ENCODE measurements around the gene KCNQ2.
"Not testable (repeated sequence)": the region's sequence is repeated elsewhere in the genome, so short reads cannot be mapped to it uniquely, and the experiment has no call there.

The KCNQ2 gene

DNA sequence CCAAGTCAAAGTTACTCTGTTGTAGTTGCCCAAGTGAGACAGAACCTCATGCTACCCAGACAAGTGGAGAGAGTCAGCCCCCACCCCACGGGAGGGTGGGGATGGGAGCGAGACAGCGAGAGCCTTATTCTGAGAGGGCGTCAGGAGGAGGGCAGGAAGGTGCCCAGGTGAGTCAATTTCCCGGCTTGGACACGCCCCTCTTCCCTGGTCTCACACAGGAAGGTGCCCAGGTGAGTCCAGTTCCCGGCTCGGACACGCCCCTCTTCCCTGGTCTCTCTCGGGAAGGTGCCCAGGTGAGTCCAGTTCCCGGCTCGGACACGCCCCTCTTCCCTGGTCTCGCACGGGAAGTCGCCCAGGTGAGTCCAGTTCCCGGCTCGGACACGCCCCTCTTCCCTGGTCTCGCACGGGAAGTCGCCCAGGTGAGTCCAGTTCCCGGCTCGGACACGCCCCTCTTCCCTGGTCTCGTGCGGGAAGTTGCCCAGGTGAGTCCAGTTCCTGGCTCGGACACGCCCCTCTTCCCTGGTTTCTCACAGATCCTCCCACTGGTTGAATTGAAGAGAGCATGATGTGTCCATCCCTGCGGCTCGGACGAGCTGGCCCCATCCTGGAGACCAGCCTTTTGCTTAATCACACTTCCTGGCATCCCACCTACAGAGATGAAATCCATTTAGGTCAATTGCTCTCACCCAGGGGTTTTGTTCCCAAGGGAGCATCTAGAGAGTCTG is 7.4 kb upstream of the KCNQ2 start:
- H3K4me3 ChIP-seq (ENCODE audit: low read length); H3K36me3 ChIP-seq (ENCODE audit: insufficient read depth, low read length); H3K9me3 ChIP-seq (ENCODE audit: low read length); H2AFZ ChIP-seq (ENCODE audit: low read depth, low read length); H3K4me1 ChIP-seq (ENCODE audit: insufficient read depth, low read length): not testable (repeated sequence)
- peaks cover 27% of the 10 kb centered on the region for H3K27me3 ChIP-seq (ENCODE audit: insufficient read depth, low read length)

DNA sequence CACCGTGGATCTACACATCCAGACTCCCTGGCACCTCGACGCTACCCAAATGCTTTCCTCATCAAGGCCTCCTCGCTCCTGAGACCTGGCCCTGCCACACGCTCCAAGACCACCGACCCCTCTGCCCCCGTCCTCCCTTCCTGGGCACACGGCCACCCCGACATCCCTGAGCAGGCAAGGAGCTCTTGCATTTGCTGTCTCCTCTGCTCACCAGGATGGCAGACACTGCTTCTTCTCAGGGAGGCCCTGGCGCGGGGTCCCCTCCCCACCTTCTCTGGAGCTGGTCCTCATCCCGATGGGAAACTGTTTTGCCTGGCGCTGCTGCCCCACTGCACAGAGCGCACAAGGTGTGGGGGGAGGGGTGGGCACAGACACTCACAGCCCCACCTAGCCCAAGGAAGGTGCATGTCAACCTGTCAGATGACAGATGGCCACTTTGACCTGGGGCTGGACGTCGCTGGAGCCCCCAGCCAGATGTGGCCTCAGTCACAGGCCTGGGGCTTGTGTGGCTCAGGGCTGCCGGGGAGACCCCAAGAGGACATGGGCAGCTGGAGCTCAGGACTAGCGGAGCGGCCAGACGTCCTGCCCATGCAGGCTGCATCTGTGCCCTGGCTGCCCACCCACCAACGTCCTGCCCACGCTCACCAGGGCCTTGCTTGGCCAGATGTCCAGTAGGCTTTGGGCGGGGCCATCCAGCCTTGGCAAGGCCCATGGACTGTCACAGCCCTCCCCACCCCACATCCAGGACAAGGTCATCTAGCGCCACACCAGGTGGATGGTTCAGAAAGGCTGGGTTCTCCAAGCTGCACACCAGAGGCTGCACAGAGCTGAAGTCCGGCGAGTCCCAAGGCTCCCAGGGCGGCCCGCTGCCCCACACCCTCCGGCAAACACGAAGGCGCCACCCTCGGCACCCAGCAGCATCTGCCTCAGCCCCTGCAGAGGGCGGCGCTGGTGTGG is 6.2 kb upstream of the KCNQ2 start:
- Histone ChIP-seq H3K9me3 (ENCODE audit: low read length) (no peaks in the 10 kb centered on the region), H3K36me3 (ENCODE audit: insufficient read depth, low read length) (no peaks in the 10 kb centered on the region), H2AFZ (ENCODE audit: low read depth, low read length) (no peak overlapping the region), H3K4me1 (ENCODE audit: insufficient read depth, low read length) (peaks cover 3% of the 10 kb centered on the region), H3K27me3 (ENCODE audit: insufficient read depth, low read length) (peaks cover 38% of the 10 kb centered on the region), H3K4me3 (ENCODE audit: low read length) (no peak overlapping the region)

DNA sequence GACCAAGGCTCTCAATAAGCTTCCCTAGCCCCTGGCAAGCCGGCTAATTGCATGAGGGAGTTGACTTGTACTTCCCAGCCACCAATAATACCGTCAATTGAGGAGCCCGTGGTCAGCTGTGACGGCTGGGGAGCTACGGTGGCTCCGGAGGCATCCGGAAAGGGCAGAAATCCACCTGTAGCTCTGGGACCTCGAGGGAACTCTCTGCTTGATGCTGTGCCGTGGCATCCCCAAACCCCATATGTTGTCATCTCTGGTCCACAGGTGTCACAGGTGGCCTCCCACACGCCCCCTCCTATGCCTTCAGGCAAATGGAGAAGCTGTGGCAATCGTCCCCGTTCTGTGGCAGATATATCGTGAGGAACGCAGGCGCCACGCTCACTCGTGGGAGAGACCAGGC is 5.5 kb upstream of the KCNQ2 start:
- Histone ChIP-seq H3K4me1 (ENCODE audit: insufficient read depth, low read length) (peaks cover 9% of the 10 kb centered on the region), H2AFZ (ENCODE audit: low read depth, low read length) (no peak overlapping the region), H3K36me3 (ENCODE audit: insufficient read depth, low read length) (no peaks in the 10 kb centered on the region), H3K9me3 (ENCODE audit: low read length) (no peaks in the 10 kb centered on the region), H3K4me3 (ENCODE audit: low read length) (no peak overlapping the region), H3K27me3 (ENCODE audit: insufficient read depth, low read length) (peaks cover 39% of the 10 kb centered on the region)

DNA sequence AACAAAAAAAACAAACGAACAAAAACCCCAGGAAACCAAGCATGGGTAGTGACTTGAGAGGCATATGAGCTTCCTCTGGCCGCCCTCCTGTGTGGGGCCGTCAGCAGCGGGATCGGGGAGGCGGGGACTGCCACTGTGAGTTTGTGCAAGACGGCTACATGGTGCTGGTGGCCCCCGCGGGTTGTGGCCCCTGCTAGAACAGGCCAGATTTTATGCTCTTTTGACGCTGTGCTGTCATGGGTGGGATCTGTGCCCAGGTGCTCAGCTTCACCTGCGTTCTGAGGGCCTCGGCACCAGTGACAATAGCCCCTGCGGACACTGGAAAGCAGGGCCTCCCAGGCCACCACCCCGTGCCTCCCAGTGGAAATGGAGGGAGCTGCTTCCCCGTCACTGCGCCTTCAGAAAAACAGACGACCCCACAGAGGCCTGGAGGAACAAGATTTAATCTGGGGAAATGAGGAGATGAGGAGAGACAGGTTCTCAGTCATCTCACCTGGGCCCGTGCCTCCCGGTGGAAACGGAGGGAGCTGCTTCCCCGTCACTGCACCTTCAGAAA is 4.7 kb upstream of the KCNQ2 start:
- Histone ChIP-seq H3K27me3 (ENCODE audit: insufficient read depth, low read length) (peaks cover 39% of the 10 kb centered on the region), H2AFZ (ENCODE audit: low read depth, low read length) (no peak overlapping the region), H3K36me3 (ENCODE audit: insufficient read depth, low read length) (no peaks in the 10 kb centered on the region), H3K9me3 (ENCODE audit: low read length) (no peaks in the 10 kb centered on the region), H3K4me3 (ENCODE audit: low read length) (no peak overlapping the region), H3K4me1 (ENCODE audit: insufficient read depth, low read length) (peaks cover 9% of the 10 kb centered on the region)

DNA sequence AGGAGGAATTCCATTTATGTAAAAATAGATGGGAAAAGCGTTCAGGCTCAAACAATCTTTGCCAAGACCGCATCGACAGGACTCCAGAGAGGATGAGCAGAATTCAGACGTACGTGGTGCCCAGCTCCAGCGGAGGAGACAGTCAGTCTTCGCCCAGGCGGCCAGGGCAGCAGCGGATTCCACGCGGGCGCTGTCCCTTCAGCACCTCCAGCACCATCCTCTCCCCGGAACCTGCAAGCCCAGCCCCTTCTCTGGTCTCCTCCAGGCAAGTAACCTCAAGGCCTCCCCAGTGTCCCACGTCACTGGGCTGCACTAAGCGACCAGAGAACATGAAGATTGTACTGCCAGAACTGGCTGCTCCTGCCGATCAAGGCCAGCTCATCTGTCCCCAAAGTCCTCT is 2.8 kb upstream of the KCNQ2 start:
- Histone ChIP-seq H3K27me3 (ENCODE audit: insufficient read depth, low read length) (peaks cover 34% of the 10 kb centered on the region), H3K36me3 (ENCODE audit: insufficient read depth, low read length) (no peaks in the 10 kb centered on the region), H3K4me1 (ENCODE audit: insufficient read depth, low read length) (peaks cover 16% of the 10 kb centered on the region), H3K4me3 (ENCODE audit: low read length) (no peak overlapping the region), H3K9me3 (ENCODE audit: low read length) (no peaks in the 10 kb centered on the region), H2AFZ (ENCODE audit: low read depth, low read length) (no peak overlapping the region)

DNA sequence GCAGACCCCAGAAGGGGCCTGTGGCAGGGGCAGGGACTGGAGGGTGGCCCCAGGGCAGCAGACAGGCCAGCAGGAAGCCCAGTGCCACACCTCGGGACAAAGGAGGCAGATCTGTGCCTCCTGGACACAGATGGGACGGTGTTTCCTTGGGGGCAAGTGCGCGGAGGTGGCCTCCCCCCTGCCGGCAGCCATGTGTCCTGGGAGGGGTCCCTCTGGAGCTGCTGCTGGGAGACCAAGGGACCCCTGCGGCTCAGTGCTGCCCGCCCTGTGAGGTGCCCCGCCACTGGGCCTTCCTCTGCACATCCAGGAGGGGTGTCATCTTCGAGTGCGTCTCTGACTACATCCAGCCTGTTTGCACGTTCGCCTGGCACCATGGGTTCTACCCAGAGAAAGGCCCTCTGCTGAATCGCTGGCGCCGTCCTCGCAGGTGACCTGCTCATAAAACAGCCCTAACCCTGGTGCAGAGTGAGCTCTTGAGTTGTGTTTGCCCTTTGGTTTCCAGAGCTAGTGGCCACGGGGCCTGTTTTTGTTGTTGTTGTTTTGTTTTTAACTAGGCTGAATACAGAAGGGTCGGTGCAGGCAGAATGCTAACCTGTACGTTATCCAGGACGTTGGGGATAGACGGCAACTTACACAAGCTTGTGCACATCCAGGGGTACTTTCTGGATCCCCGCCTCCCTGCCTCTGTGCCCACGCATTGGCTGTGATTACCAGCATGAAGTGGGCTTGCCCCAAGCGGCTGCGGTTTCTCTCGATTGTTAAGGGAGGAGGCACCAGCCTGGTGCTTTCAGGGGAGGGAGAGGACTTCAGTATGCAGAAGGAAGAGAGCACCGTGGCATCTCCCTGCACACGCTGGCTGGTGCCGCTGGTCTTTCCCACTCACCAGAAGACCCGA is 1.3 kb upstream of the KCNQ2 start:
- Histone ChIP-seq H3K36me3 (ENCODE audit: insufficient read depth, low read length) (no peaks in the 10 kb centered on the region), H3K9me3 (ENCODE audit: low read length) (no peaks in the 10 kb centered on the region), H3K4me1 (ENCODE audit: insufficient read depth, low read length) (peaks cover 28% of the 10 kb centered on the region), H3K4me3 (ENCODE audit: low read length) (no peak overlapping the region), H3K27me3 (ENCODE audit: insufficient read depth, low read length) (peaks cover 29% of the 10 kb centered on the region), H2AFZ (ENCODE audit: low read depth, low read length) (no peak overlapping the region)

DNA sequence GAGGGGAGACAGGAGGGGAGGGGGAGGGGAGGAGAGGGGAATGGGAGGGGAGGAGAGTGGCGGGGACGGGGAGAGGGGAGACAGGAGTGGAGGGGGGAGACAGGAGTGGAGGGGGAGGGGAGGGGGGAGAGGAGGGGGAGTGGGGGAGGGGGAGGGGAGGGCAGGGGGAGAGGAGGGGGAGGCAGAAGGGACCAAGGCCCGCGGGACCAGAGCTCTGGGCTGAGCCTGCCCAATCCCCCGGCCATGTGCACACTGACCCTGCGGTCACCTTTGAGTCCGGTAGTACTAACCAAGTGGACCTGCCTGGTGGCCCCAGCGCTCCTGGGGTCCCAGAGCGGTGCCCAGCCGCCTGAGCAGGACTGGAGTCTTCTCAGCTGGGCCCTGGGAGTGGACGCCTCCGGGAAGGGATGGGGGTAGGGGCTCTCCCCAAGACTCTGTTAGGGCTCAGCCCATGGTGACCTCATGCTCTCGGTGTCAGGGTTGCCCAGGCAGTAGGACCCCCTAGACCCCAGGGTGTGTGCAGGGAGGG is 471 bp upstream of the KCNQ2 start:
- Histone ChIP-seq H3K36me3 (ENCODE audit: insufficient read depth, low read length) (no peaks in the 10 kb centered on the region), H3K9me3 (ENCODE audit: low read length) (no peaks in the 10 kb centered on the region), H3K27me3 (ENCODE audit: insufficient read depth, low read length) (peaks cover 24% of the 10 kb centered on the region), H3K4me3 (ENCODE audit: low read length) (peak overlapping the region; percentile 9), H3K4me1 (ENCODE audit: insufficient read depth, low read length) (peaks cover 28% of the 10 kb centered on the region), H2AFZ (ENCODE audit: low read depth, low read length) (no peak overlapping the region)

DNA sequence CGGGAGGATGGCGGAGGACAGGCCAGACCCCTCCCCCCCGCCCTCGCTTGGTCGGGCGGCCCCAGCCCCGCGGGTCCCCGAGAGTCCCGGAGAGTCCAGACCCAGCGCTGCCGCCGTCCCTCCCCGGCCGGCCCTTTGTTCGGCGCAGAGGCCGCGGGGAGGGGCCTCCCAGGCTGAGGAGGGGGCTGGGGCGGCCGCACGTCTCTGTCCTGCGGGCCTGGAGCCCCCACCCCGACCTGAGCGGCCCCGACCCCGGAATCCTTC is 806 bp downstream of the KCNQ2 start:
- Histone ChIP-seq H3K27me3 (ENCODE audit: insufficient read depth, low read length) (peaks cover 19% of the 10 kb centered on the region), H3K36me3 (ENCODE audit: insufficient read depth, low read length) (no peaks in the 10 kb centered on the region), H3K9me3 (ENCODE audit: low read length) (no peaks in the 10 kb centered on the region), H3K4me1 (ENCODE audit: insufficient read depth, low read length) (peaks cover 28% of the 10 kb centered on the region), H2AFZ (ENCODE audit: low read depth, low read length) (no peak overlapping the region), H3K4me3 (ENCODE audit: low read length) (peak overlapping the region; percentile 65)

DNA sequence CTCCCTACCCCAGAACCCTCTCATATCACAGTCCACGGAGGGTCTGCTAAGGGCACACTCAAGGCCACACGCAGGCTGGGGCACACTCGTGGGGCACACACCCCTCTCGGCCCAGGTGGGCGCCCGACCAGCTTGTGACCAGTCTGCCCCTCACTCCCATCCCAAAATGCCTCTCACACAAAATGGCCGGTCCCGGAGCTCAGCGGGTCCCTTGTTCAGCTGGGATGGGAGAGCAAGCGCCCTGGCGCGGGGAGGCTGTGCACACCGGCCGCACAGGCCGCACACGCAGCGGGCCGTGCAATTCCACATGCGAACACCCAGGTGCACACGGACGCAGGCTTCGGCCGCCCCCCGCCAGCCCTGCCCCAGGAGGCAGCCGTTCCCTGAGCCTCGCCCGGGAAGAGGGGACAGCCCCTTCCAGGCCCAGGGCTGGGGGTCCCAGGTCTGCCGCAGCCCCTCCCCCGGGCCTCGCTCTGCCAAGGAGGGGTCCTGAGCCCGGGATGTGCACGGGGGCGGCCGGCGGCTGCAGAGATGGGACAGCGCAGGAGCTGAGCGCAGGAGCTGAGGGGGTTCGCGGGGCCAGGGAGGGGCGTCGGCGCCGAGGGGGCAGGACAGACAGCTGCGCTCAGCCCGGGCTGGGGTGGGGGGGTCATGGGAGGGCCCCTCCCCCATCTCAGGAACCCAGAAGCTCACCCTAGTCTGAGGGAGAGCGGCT is 1.3 kb downstream of the KCNQ2 start:
- no peak overlapping the region for H2AFZ ChIP-seq (ENCODE audit: low read depth, low read length)
- H3K4me1 ChIP-seq (ENCODE audit: insufficient read depth, low read length), result peaks cover 28% of the 10 kb centered on the region
- no peaks in the 10 kb centered on the region for H3K9me3 ChIP-seq (ENCODE audit: low read length)
- peak overlapping the region; percentile 65 for H3K4me3 ChIP-seq (ENCODE audit: low read length)
- peaks cover 4% of the 10 kb centered on the region for H3K36me3 ChIP-seq (ENCODE audit: insufficient read depth, low read length)
- peaks cover 19% of the 10 kb centered on the region for H3K27me3 ChIP-seq (ENCODE audit: insufficient read depth, low read length)

DNA sequence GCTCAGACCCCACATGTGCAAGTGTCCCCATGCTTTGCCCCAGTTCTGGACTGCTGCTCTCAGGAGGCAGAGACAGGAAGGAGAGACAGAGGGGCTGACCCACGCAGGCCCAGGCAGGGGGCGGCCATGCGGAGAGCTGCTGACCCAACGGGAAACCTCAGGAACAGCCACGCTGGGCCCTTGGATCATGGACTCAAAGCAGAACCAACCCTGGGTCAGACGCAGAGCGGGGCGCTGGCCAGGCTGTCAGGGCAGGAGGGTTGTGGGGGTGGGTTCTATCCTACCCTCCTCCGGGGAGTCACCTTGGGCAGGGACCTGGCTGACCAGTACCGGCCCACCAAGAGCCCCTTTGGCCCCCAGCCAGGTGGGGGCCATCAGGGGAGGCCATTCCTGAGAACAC is 2.0 kb downstream of the KCNQ2 start:
- peaks cover 31% of the 10 kb centered on the region for H3K4me1 ChIP-seq (ENCODE audit: insufficient read depth, low read length)
- peak overlapping the region; percentile 65 for H3K4me3 ChIP-seq (ENCODE audit: low read length)
- H2AFZ ChIP-seq (ENCODE audit: low read depth, low read length), result no peak overlapping the region
- no peaks in the 10 kb centered on the region for H3K9me3 ChIP-seq (ENCODE audit: low read length)
- H3K27me3 ChIP-seq (ENCODE audit: insufficient read depth, low read length), result peaks cover 15% of the 10 kb centered on the region
- H3K36me3 ChIP-seq (ENCODE audit: insufficient read depth, low read length), result peaks cover 7% of the 10 kb centered on the region

DNA sequence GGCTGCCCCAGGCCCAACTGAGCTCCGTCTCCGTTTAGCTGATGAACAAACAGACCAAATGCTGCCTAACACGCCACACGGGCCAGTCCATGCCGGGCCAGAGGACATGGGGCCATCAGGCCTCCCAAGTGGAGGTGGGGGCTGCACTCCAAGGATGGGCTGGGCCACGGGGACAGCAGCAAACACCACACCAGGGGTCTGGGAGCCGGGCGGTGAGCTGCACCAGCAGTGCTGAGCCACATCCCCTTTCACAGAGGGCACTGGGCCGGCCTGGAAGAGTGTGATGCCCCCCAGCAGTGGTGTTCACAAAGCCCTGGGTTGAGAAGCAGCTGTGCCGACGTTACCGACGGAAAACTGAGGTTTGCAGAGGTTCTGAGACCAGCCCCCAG is 2.7 kb downstream of the KCNQ2 start:
- no peaks in the 10 kb centered on the region for H3K9me3 ChIP-seq (ENCODE audit: low read length)
- peaks cover 11% of the 10 kb centered on the region for H3K36me3 ChIP-seq (ENCODE audit: insufficient read depth, low read length)
- H3K4me1 ChIP-seq (ENCODE audit: insufficient read depth, low read length), result peaks cover 36% of the 10 kb centered on the region
- no peak overlapping the region for H2AFZ ChIP-seq (ENCODE audit: low read depth, low read length)
- H3K4me3 ChIP-seq (ENCODE audit: low read length), result peak overlapping the region; percentile 65
- peaks cover 11% of the 10 kb centered on the region for H3K27me3 ChIP-seq (ENCODE audit: insufficient read depth, low read length)

DNA sequence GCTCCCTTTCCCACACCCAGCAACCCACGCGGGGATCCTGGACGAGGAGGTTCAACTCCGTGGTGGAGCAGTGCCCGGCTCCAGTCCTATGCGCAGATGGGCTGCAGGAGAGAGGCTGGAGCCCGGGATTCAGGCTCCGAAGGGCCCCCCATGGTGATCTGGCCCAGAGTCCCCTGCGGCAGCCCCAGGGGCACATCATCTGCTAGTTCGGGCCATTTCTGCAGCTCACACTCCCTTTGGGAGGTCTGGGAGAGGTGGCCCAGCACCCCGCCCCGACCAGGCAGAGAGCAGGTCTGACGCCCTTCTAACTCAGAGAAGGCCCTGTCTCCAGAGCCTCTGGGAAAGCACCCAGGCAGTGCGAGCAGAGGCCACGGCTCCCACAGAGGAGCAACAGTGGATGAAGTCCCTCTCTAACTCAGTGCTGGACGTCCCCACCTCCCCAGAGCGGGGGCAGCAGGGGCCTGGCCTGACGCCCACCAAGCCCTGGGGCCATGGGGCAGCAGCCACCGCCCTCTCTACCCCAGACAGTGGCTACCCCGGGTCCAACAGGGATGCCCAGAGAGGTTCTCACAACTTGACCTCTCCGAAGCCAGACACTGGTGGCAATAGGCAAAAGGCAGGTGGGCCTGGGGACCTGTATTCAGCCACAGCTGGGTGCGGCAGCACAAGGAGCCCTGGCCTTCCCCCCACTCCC is 3.3 kb downstream of the KCNQ2 start:
- Histone ChIP-seq H3K4me1 (ENCODE audit: insufficient read depth, low read length) (peaks cover 42% of the 10 kb centered on the region), H2AFZ (ENCODE audit: low read depth, low read length) (no peak overlapping the region), H3K27me3 (ENCODE audit: insufficient read depth, low read length) (peaks cover 5% of the 10 kb centered on the region), H3K36me3 (ENCODE audit: insufficient read depth, low read length) (peaks cover 11% of the 10 kb centered on the region), H3K9me3 (ENCODE audit: low read length) (no peaks in the 10 kb centered on the region), H3K4me3 (ENCODE audit: low read length) (no peak overlapping the region)
